GM18526 (cell line): ENCODE data around the gene FPR2.

Experiments
- POLR2A ChIP-seq: IDR thresholded peaks from 3 replicates; pipeline ENCODE4 v1.6.1; 2011; ENCODE audit not compliant: insufficient read length; ENCODE audit errors: extremely low read depth

FPR2 gene

GRCh38 chr19:51789061-51789795 lies 28.2 kb downstream of the FPR2 start:
- TF ChIP-seq POLR2A: no peak

DNA sequence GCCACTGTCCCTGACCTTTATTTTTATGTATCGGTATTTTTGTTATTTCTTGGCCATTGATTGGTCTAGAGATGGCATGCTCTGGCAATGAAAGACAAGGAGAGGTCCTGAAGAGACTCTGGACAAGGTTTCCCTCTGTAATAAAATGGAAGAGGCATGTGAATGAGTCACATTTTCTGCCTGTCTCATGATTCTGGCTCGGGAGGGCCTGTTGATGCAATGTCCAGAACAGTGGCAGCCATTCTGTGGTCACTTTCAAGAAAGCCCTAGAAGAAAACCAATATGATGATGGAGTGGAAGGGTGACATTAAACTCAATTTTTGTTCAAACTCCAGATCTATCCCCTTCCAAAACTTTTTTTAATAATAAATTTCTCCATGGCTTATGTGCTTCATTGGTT lies 32.0 kb downstream of the FPR2 start:
- TF ChIP-seq POLR2A: no peak

DNA sequence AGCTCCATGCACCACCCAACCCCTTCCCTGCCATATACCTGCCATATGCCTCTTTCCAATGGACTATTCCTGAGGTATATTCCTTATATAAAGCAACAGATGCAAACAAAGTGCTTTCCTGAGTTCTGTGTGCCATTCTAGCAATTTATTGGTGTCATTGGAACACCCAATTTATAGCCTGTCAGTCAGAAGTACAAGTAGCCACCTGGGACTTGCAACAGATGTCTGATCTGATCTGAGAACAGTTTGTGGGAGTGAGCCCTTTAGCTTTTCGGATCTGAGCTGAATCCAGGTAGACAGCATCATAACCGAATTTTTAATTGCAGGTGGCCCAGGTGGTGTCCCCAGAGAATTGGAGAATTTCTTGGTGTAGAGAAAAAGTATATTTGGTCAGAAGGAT lies 33.0 kb downstream of the FPR2 start:
- TF ChIP-seq POLR2A: no peak

DNA sequence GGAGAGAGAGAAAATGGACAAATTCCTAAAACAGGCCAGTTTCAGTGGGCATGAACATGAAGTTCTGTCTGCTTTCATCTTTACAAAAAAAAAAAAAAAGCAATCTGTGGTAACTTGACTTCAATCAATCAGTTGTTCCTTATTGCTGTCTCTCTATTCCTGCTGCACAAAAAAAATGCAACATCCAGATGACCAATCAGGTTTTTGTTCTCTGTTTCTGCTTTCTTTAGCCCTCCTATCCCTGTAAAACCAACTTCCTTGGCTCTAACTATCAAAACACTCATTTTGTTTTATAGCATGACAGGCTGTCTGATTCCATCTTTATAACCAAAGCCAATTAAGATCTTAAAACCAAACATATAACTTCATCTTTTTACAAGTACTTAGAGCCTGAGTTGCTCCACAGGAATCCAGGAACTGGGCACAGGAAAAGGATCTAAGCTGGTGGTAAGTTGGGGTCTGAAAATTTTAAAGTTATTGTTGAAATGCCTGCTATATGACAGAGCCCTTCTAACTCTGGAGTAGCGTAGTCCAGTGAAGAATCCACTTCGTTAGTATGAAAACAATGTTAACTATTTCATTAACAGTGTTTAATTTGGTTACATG lies 34.0 kb downstream of the FPR2 start, which contains the start of gene FPR3:
TSS of gene FPR3 (plus strand) at position 273 of the 606 bp plus-strand sequence. CDS start 28,592 bp downstream, outside the sequence.
- TF ChIP-seq POLR2A: no peak

DNA sequence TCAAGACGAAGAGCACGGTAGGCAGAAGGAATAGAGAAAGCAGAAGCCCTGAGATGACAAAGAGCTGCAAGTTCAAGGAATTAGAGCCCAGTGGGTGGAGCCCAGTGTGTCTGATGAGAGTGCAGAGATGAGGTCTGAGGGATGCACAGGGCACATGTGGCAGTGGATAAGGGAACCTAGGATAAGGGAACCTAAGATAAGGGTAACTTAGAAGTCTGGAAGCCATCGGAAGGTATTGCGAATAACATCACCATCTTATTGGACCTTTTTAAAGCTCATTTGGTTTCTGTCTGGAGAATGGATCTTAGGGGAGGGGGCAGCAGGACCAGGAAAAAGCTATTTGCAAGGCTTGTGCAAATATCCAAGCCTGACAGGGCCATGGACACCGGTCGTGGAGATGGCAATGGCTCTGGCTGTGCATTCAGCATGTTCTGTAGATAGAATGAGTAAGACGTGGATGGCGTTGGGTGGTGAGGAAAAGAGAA lies 35.3 kb downstream of the FPR2 start:
- no peak for TF ChIP-seq POLR2A

- no peak for TF ChIP-seq POLR2A
Measured at GRCh38 chr19:51797480-51797879, 36.5 kb downstream of the FPR2 start.

- TF ChIP-seq POLR2A: no peak
Measured at GRCh38 chr19:51798062-51798461, 37.1 kb downstream of the FPR2 start.

DNA sequence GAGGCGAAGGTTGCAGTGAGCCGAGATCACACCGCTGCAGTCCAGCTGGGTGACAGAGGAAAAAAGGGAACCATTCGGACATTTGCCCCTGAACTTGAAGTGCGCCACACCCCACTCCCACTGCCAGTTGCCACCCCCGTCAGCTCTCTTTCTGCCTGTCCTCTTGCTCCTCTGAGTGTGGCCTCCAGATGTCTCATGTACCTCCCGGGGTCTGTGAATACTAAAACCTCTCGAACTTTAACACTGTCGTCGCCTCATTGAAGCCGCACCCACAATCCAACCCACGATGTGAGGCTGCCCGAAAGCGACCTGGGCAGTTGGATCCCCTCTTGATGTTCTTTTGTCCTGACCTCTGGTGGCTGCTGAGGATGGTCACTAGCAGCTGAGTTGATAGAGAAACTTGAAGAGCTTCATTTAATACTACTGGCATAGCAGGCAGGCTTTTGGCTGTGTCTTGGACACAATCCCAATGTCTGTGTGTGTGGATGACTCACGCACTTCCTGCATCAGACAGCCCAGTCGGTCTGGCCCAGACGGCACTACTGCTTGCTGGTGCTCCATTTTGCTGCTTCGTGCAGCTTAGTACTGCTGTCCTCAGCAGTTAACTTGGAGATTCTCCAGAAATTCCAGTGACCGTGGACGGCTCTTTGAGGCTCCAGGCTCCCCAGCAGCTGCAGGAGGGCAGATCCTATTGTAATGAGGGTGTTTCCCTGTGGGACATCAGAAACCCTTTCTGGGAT lies 38.2 kb downstream of the FPR2 start:
- TF ChIP-seq POLR2A: no peak

DNA sequence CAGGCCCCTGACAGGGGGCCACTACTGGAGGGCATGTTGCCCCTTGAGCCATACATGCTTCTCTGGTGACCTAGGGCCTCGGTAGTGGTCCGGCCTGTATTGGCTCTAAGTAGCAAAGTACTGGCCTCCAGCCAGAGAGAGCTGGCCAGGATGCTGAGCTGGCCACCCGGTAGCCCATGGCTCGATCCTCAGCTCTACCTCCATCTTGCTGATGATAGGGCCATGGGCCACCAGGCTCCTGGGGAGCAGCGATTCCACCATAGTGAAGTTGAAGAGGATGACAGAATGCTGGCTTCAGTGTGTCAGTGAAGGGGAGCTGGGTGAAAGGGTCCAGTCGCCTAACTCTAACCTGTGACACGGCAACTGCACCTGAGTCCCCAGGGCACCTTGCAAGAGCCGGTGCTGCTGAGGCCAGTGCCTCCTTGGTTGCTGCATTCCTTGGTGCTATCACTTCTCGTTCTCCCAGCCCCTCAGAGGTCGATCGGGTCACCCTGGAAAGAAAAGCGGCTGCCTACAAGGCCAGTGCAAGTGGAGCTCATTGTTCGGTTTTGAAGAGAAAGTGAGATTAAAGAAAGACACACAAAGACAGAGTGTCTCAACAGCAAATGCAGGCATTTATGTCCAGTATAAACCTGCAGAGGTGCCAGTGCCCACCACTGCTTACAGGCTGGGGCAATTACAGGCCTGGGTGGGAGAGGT lies 38.9 kb downstream of the FPR2 start:
- no peak for TF ChIP-seq POLR2A

- TF ChIP-seq POLR2A: no peak
Measured at GRCh38 chr19:51800473-51801244, 39.7 kb downstream of the FPR2 start.

GRCh38 chr19:51802775-51803174 lies 41.8 kb downstream of the FPR2 start:
- TF ChIP-seq POLR2A: no peak

GRCh38 chr19:51803519-51803918 lies 42.5 kb downstream of the FPR2 start:
- TF ChIP-seq POLR2A: no peak

GRCh38 chr19:51803967-51804366 lies 43.0 kb downstream of the FPR2 start:
- TF ChIP-seq POLR2A: no peak

DNA sequence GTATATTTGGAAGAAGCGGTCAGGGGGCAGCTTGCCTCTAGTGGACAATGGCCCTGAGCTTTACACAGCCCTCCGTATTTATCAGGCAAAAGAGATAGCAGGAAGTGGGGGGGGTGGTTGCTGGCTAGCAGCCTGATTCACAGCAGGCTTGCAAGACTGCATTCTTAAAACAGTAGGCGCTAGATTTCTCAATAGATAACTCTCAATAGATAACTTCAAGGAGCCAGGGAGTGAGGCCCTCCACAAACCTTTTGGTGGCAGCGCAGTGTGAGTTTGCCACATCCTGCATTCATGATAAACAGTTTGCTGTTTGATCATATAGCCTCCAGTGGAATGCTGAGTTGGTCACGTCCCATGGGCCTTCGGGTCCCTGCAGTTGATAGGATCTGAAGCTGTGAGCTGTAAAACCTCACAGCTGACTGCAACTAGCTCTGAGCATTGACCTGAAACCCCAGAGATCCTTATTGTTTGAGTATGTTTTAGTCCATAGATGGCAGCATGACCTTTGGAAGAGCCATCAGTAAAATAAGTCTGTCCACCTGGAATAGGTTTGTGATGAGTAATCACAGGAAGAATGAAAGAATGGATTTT lies 46.2 kb downstream of the FPR2 start:
- no peak for TF ChIP-seq POLR2A
